Measurements from ENCODE around the gene CLK3. TPM values are rescaled to one million over a fixed set of nuclear protein-coding genes. Genes with fewer than 3 reads are reported as not detected.

CLK3 gene
- total and polyA plus RNA-seq, 8 donors = 58.0 to 91.0 (median 80.3) TPM

GRCh38 chr15:74584779-74585178 lies 30.9 kb upstream of the CLK3 start:
- Histone ChIP-seq H3K27me3 (no peaks in the 10 kb centered on the region), H3K27ac (no peak overlapping the region), H3K36me3 (peaks cover 0 to 37% of the 10 kb centered on the region in 2 donors), H3K9me3 (no peaks in the 10 kb centered on the region), H3K4me1 (peaks cover 5 to 19% of the 10 kb centered on the region in 2 donors), H3K4me3 (no peak overlapping the region)
- intact Hi-C loops (cut with DNase I) = no loop called here
- ATAC-seq (no peak), DNase-seq (no peak)
- no peak for TF ChIP-seq CTCF (IDR thresholded peaks at IDR 0.05)

GRCh38 chr15:74585191-74585590 lies 30.4 kb upstream of the CLK3 start:
- no peaks in the 10 kb centered on the region for H3K9me3 ChIP-seq
- H3K27me3 ChIP-seq = no peaks in the 10 kb centered on the region
- intact Hi-C loops (cut with DNase I) = no loop called here
- H3K4me1 ChIP-seq = peaks cover 5 to 23% of the 10 kb centered on the region in 2 donors
- H3K27ac ChIP-seq = no peak overlapping the region
- peak in 1 of 4 donors; percentile 32 for DNase-seq
- TF ChIP-seq CTCF (IDR thresholded peaks at IDR 0.05) = no peak
- H3K4me3 ChIP-seq = no peak overlapping the region
- H3K36me3 ChIP-seq = peaks cover 0 to 41% of the 10 kb centered on the region in 2 donors
- no peak for ATAC-seq

- no peak for TF ChIP-seq CTCF (IDR thresholded peaks at IDR 0.05)
- Histone ChIP-seq H3K27me3 (no peaks in the 10 kb centered on the region), H3K4me3 (no peak overlapping the region), H3K4me1 (peaks cover 5 to 23% of the 10 kb centered on the region in 2 donors), H3K36me3 (peaks cover 0 to 47% of the 10 kb centered on the region in 2 donors), H3K9me3 (no peaks in the 10 kb centered on the region), H3K27ac (no peak overlapping the region)
- intact Hi-C loops (cut with DNase I) = no loop called here
- ATAC-seq (no peak), DNase-seq (no peak)
These were observed 29.8 kb upstream of the CLK3 start for GRCh38 chr15:74585857-74586256.

GRCh38 chr15:74589826-74590225 lies 25.8 kb upstream of the CLK3 start:
- ATAC-seq (no peak), DNase-seq (no peak)
- Histone ChIP-seq H3K27me3 (no peaks in the 10 kb centered on the region), H3K4me3 (no peak overlapping the region), H3K27ac (no peak overlapping the region), H3K4me1 (peaks cover 5 to 23% of the 10 kb centered on the region in 2 donors), H3K9me3 (no peaks in the 10 kb centered on the region), H3K36me3 (peaks cover 0 to 71% of the 10 kb centered on the region in 2 donors)
- intact Hi-C loops (cut with DNase I) = no loop called here
- TF ChIP-seq CTCF (IDR thresholded peaks at IDR 0.05) = no peak

- H3K4me3 ChIP-seq = no peak overlapping the region
These were observed 23.4 kb upstream of the CLK3 start for GRCh38 chr15:74592222-74592621.

More at GRCh38 chr15:74592222-74592621, 23.4 kb upstream of the CLK3 start:
- intact Hi-C loops (cut with DNase I) = no loop called here
- TF ChIP-seq CTCF (IDR thresholded peaks at IDR 0.05) = no peak
- H3K9me3 ChIP-seq = no peaks in the 10 kb centered on the region
- H3K4me1 ChIP-seq = peaks cover 5 to 23% of the 10 kb centered on the region in 2 donors
- ATAC-seq (no peak), DNase-seq (no peak)
- no peaks in the 10 kb centered on the region for H3K27me3 ChIP-seq
- peaks cover 0 to 66% of the 10 kb centered on the region in 2 donors for H3K36me3 ChIP-seq
- no peak overlapping the region for H3K27ac ChIP-seq

Measured in left lung (tissue), 10 donors.